CD14-positive monocyte (primary cell): Measurements from ENCODE around the gene PACSIN2. TPM values are rescaled to one million over a fixed set of nuclear protein-coding genes. Genes with fewer than 3 reads are reported as not detected.

ENCODE experiments used
- DNase-seq, 3 donors: peaks; one replicate each; pipeline ENCODE4 v3.0.0-alpha.2; 2011 to 2022
- H2AFZ ChIP-seq: 2 replicates; pipeline ENCODE4 v1.6.0; 2012; ENCODE audit warnings: mild to moderate bottlenecking, low read depth, low read length, inconsistent platforms; ENCODE audit not compliant: insufficient read depth, poor library complexity, severe bottlenecking
- H3K27ac ChIP-seq, 2 donors: 1 replicate in 1 of 2; 2 replicates in 1 of 2; pipeline ENCODE4 v1.5.1; 2012 to 2013; ENCODE audit warnings: low read length in 2 of 2, control low read depth in 1 of 2, inconsistent platforms in 1 of 2, low read depth in 1 of 2, mild to moderate bottlenecking in 1 of 2
- H3K27me3 ChIP-seq, 2 donors: one replicate each; pipeline versions ENCODE4 v1.6.0 to v1.6.1; 2011 to 2013; ENCODE audit warnings: low read length in 2 of 2; ENCODE audit not compliant: control insufficient read depth in 2 of 2, insufficient read depth in 2 of 2
- H3K36me3 ChIP-seq, 2 donors: replicated peaks in 1 of 2; 1 replicate in 1 of 2; 2 replicates in 1 of 2; pipeline versions ENCODE4 v1.5.1 to v1.6.1; 2012 to 2013; ENCODE audit warnings: low read length in 2 of 2, control low read depth in 1 of 2, inconsistent platforms in 1 of 2, mild to moderate bottlenecking in 1 of 2; ENCODE audit not compliant: insufficient read depth in 2 of 2, control insufficient read depth in 1 of 2
- H3K4me1 ChIP-seq, 2 donors: 1 replicate in 1 of 2; 2 replicates in 1 of 2; pipeline versions ENCODE4 v1.5.1 to v1.6.1; 2012 to 2013; ENCODE audit warnings: low read length in 2 of 2, control low read depth in 1 of 2, inconsistent platforms in 1 of 2, mild to moderate bottlenecking in 1 of 2, moderate library complexity in 1 of 2; ENCODE audit not compliant: insufficient read depth in 2 of 2, control insufficient read depth in 1 of 2
- H3K4me2 ChIP-seq: replicated peaks from 2 replicates; pipeline ENCODE3; 2012; ENCODE audit warnings: low read length, moderate library complexity, mild to moderate bottlenecking; ENCODE audit not compliant: poor library complexity, severe bottlenecking; ENCODE audit errors: extremely low read depth
- H3K4me3 ChIP-seq, 3 experiments: fragments of 200-600 bp in 1 of 3; sonication (generic) in 1 of 3; replicated peaks in 1 of 3; 1 replicate in 2 of 3; 2 replicates in 1 of 3; pipeline ENCODE4 v1.5.1; 2011 to 2013; ENCODE audit warnings: low read length in 3 of 3, mild to moderate bottlenecking in 3 of 3, control low read depth in 2 of 3, low read depth in 2 of 3, inconsistent platforms in 1 of 3, moderate library complexity in 1 of 3
- H3K79me2 ChIP-seq: 2 replicates; pipeline ENCODE4 v1.6.0; 2012; ENCODE audit warnings: mild to moderate bottlenecking, control low read depth, inconsistent platforms, low read length, moderate library complexity; ENCODE audit not compliant: insufficient read depth
- H3K9ac ChIP-seq: 2 replicates; pipeline ENCODE4 v1.6.0; 2017; ENCODE audit warnings: low read length, mild to moderate bottlenecking; ENCODE audit not compliant: insufficient read depth, poor library complexity, severe bottlenecking
- H3K9me3 ChIP-seq, 2 donors: replicated peaks in 1 of 2; 1 replicate in 1 of 2; 2 replicates in 1 of 2; pipeline versions ENCODE4 v1.5.1 to v1.6.1; 2012 to 2013; ENCODE audit warnings: low read length in 2 of 2, control low read depth in 1 of 2; ENCODE audit not compliant: control insufficient read depth in 1 of 2, insufficient read depth in 1 of 2
- H4K20me1 ChIP-seq: 2 replicates; pipeline ENCODE4 v1.6.0; 2012; ENCODE audit warnings: mild to moderate bottlenecking, low read length, control low read depth, moderate library complexity; ENCODE audit not compliant: insufficient read depth
- H3K27ac Mint-ChIP-seq, 7 donors: one replicate each; pipeline ENCODE4 v1.8.0; 2020; ENCODE audit warnings: mild to moderate bottlenecking in 7 of 7, mixed read lengths in 7 of 7, moderate library complexity in 6 of 7, inconsistent platforms in 2 of 7
- H3K27me3 Mint-ChIP-seq, 3 donors: one replicate each; pipeline ENCODE4 v1.8.0; 2021 to 2022; ENCODE audit warnings: low read depth in 3 of 3, mild to moderate bottlenecking in 3 of 3, mixed read lengths in 3 of 3, moderate library complexity in 3 of 3, inconsistent platforms in 1 of 3
- H3K36me3 Mint-ChIP-seq, 2 donors: one replicate each; pipeline ENCODE4 v1.8.0; 2020; ENCODE audit warnings: mixed read lengths in 2 of 2, inconsistent platforms in 1 of 2, mild to moderate bottlenecking in 1 of 2
- H3K4me1 Mint-ChIP-seq: one replicate; pipeline ENCODE4 v1.8.0; 2020; ENCODE audit warnings: mild to moderate bottlenecking, mixed read lengths
- H3K4me3 Mint-ChIP-seq, 2 donors: one replicate each; pipeline ENCODE4 v1.8.0; 2020; ENCODE audit warnings: mild to moderate bottlenecking in 2 of 2, mixed read lengths in 2 of 2, moderate library complexity in 1 of 2
- H3K9me3 Mint-ChIP-seq, 7 donors: one replicate each; pipeline ENCODE4 v1.8.0; 2020 to 2022; ENCODE audit warnings: mixed read lengths in 7 of 7, mild to moderate bottlenecking in 6 of 7, moderate library complexity in 6 of 7, inconsistent platforms in 2 of 7
- CTCF ChIP-seq: fragments of 200-600 bp; IDR thresholded peaks from one replicate; pipeline ENCODE4 v1.8.0; 2022; ENCODE audit warnings: antibody characterized with exemption, mild to moderate bottlenecking
- WGBS: methylation state at CpG from one replicate; pipeline ENCODE4 v1.1.5; 2013; ENCODE audit warnings: missing lambda C conversion rate; ENCODE audit not compliant: insufficient coverage; 5-methylcytosine and 5-hydroxymethylcytosine counted together
- intact Hi-C, 2 donors: fragments of 100-400 bp; cut with micrococcal nuclease; formaldehyde crosslinking; loops; one replicate each; pipeline versions ENCODE4 v1.15.0 to v1.15.1; 2023
- polyA plus RNA-seq, 3 donors: library from polyadenylated mRNA; depleted of rRNA in 1 of 3; unstranded in 2 of 3; stranded (reverse) in 1 of 3; fragments of 300-500 nt in 2 of 3; fragments of >200 nt in 1 of 3; fragmentation: Illumina TruSeq in 2 of 3; gene quantifications; 1 replicate in 2 of 3; 2 replicates in 1 of 3; pipeline ENCODE4 v1.2.3, GENCODE V29; 2012 to 2021

PACSIN2 gene
- polyA plus RNA-seq, 3 donors, result 31.2 to 45.7 (median 40.2) TPM

GRCh38 chr22:42960531-42961399, 54.2 kb downstream of the PACSIN2 start:
- Histone ChIP-seq H3K27ac (peak overlapping the region in 1 of 2 donors; percentile 49), H3K9me3 (no peaks in the 10 kb centered on the region), H4K20me1 (peaks cover 41% of the 10 kb centered on the region), H3K36me3 (peaks cover 0 to 18% of the 10 kb centered on the region in 2 donors), H3K4me1 (peaks cover 49 to 51% of the 10 kb centered on the region in 2 donors), H2AFZ (no peak overlapping the region), H3K9ac (no peak overlapping the region), H3K4me2 (peak overlapping the region; percentile 73), H3K79me2 (peaks cover 89% of the 10 kb centered on the region), H3K4me3 (peak overlapping the region in 1 of 3 experiments; percentile 68), H3K27me3 (no peaks in the 10 kb centered on the region)
- Mint-ChIP-seq H3K27ac (peak overlapping the region; percentile 78 to 95 (median 82)), H3K9me3 (no peaks in the 10 kb centered on the region), H3K4me1 (peaks cover 64% of the 10 kb centered on the region), H3K4me3 (peak overlapping the region in 1 of 2 donors; percentile 81), H3K36me3 (peaks cover 35 to 41% of the 10 kb centered on the region in 2 donors), H3K27me3 (peaks cover 0 to 2% (median 0%) of the 10 kb centered on the region in 3 donors)
- TF ChIP-seq CTCF, result no peak
- peak in 1 of 3 donors; percentile 49 for DNase-seq
- 49% methylated on average over 3 of the region's 10 CpGs for WGBS
- intact Hi-C loops, result loop anchor here (2.0 to 5.0 kb wide), 4 partner anchors 22 to 42 kb away; no protein-coding TSS in a partner anchor

GRCh38 chr22:42959576-42960509, 55.1 kb downstream of the PACSIN2 start:
- H3K27me3 ChIP-seq, result no peaks in the 10 kb centered on the region
- peaks cover 58% of the 10 kb centered on the region for H3K4me1 Mint-ChIP-seq
- H3K9me3 Mint-ChIP-seq, result no peaks in the 10 kb centered on the region
- peak overlapping the region; percentile 19 to 49 for H3K27ac ChIP-seq
- H3K9ac ChIP-seq, result no peak overlapping the region
- H3K36me3 ChIP-seq, result peaks cover 2 to 12% of the 10 kb centered on the region in 2 donors
- H3K4me2 ChIP-seq, result peak overlapping the region; percentile 73
- no peaks in the 10 kb centered on the region for H3K9me3 ChIP-seq
- H2AFZ ChIP-seq, result no peak overlapping the region
- intact Hi-C loops, result loop anchor here (2.0 to 5.0 kb wide), 4 partner anchors 21 to 42 kb away; no protein-coding TSS in a partner anchor
- peaks cover 0 to 2% (median 0%) of the 10 kb centered on the region in 3 donors for H3K27me3 Mint-ChIP-seq
- peaks cover 50% of the 10 kb centered on the region for H4K20me1 ChIP-seq
- TF ChIP-seq CTCF, result no peak
- peaks cover 47 to 49% of the 10 kb centered on the region in 2 donors for H3K4me1 ChIP-seq
- peak overlapping the region; percentile 63 to 81 for H3K4me3 Mint-ChIP-seq
- peaks cover 89% of the 10 kb centered on the region for H3K79me2 ChIP-seq
- peaks cover 38 to 44% of the 10 kb centered on the region in 2 donors for H3K36me3 Mint-ChIP-seq
- H3K27ac Mint-ChIP-seq, result peak overlapping the region; percentile 77 to 91 (median 82)
- 3% methylated on average over 7 of the region's 13 CpGs for WGBS
- H3K4me3 ChIP-seq, result peak overlapping the region in 2 of 3 experiments; percentile 27 to 68
- DNase-seq, result peak; percentile 40 to 69 (median 55)
